Measurements from ENCODE around the gene PPP2R2C.

PPP2R2C gene

GRCh38 chr4:6471307-6472007, 957 bp downstream of the PPP2R2C start:
- H4K91ac ChIP-seq (ENCODE audit: low read depth, low read length, poor library complexity): no peak overlapping the region
- H3K9me3 ChIP-seq (replicated peaks in 1 of 2; ENCODE audit: control insufficient read depth in 2 of 2, insufficient read depth in 1 of 2, low read depth in 1 of 2, low read length in 2 of 2): no peaks in the 10 kb centered on the region
- H2BK12ac ChIP-seq (ENCODE audit: low read length): no peak overlapping the region
- H3K27ac ChIP-seq (replicated peaks; ENCODE audit: low read length): no peak overlapping the region
- H3K23ac ChIP-seq (ENCODE audit: low read depth, low read length, poor library complexity): peak overlapping the region; percentile 12
- peaks cover 0 to 2% of the 10 kb centered on the region in 2 donors for H3K4me1 ChIP-seq (ENCODE audit: control insufficient read depth in 2 of 2, insufficient read depth in 1 of 2, low read depth in 1 of 2, low read length in 2 of 2)
- DNase-seq (ENCODE audit: low spot score): no peak
- H4K8ac ChIP-seq (ENCODE audit: low read depth, low read length): no peak overlapping the region
- H2BK120ac ChIP-seq (ENCODE audit: low read depth, low read length): no peak overlapping the region
- peak overlapping the region; percentile 92 for H3K9ac ChIP-seq (ENCODE audit: low read depth, low read length, poor library complexity)
- H3K36me3 ChIP-seq (replicated peaks in 1 of 2; ENCODE audit: control insufficient read depth in 2 of 2, insufficient read depth in 2 of 2, low read length in 2 of 2): no peaks in the 10 kb centered on the region
- WGBS, 2 donors (ENCODE audit: extremely low coverage in 2 of 2, insufficient read length in 2 of 2, insufficient replicate concordance in 1 of 2): no CpG with 5 or more reads among the region's 28 CpGs
- no peak overlapping the region for H2AK5ac ChIP-seq (ENCODE audit: low read depth, low read length)
- peak overlapping the region; percentile 89 for H3K18ac ChIP-seq (ENCODE audit: low read length)
- peak overlapping the region; percentile 88 for H3K4me2 ChIP-seq (ENCODE audit: insufficient read depth, low read length, poor library complexity, severe bottlenecking)
- no peak overlapping the region for H3K14ac ChIP-seq (ENCODE audit: low read length)
- H2BK5ac ChIP-seq (ENCODE audit: low read length): no peak overlapping the region
- H3K79me1 ChIP-seq (ENCODE audit: low read depth, low read length): no peaks in the 10 kb centered on the region
- peak overlapping the region; percentile 94 for H2AFZ ChIP-seq (ENCODE audit: low read length)
- no peak overlapping the region for H2BK15ac ChIP-seq (ENCODE audit: low read length)
- H3K27me3 ChIP-seq (ENCODE audit: control insufficient read depth in 3 of 3, insufficient read depth in 3 of 3, low read depth in 1 of 3, low read length in 3 of 3): peaks cover 10 to 88% (median 44%) of the 10 kb centered on the region in 3 experiments
- H3K4me3 ChIP-seq (ENCODE audit: low read length in 2 of 2): peak overlapping the region; percentile 39 to 81
- no peak overlapping the region for H3K4ac ChIP-seq (ENCODE audit: low read length)

GRCh38 chr4:6470502-6471306, 1.7 kb downstream of the PPP2R2C start:
- Histone ChIP-seq H3K4me2 (ENCODE audit: insufficient read depth, low read length, poor library complexity, severe bottlenecking) (peak overlapping the region; percentile 88), H4K91ac (ENCODE audit: low read depth, low read length, poor library complexity) (no peak overlapping the region), H2BK15ac (ENCODE audit: low read length) (peak overlapping the region; percentile 32), H3K27ac (replicated peaks; ENCODE audit: low read length) (no peak overlapping the region), H2AFZ (ENCODE audit: low read length) (peak overlapping the region; percentile 94), H3K4me3 (ENCODE audit: low read length in 2 of 2) (peak overlapping the region; percentile 39 to 81), H3K4ac (ENCODE audit: low read length) (no peak overlapping the region), H2BK12ac (ENCODE audit: low read length) (no peak overlapping the region), H3K27me3 (ENCODE audit: control insufficient read depth in 3 of 3, insufficient read depth in 3 of 3, low read depth in 1 of 3, low read length in 3 of 3) (peaks cover 10 to 93% (median 44%) of the 10 kb centered on the region in 3 experiments), H3K79me1 (ENCODE audit: low read depth, low read length) (no peaks in the 10 kb centered on the region), H2BK120ac (ENCODE audit: low read depth, low read length) (peak overlapping the region; percentile 16), H2AK5ac (ENCODE audit: low read depth, low read length) (peak overlapping the region; percentile 23), H3K9me3 (replicated peaks in 1 of 2; ENCODE audit: control insufficient read depth in 2 of 2, insufficient read depth in 1 of 2, low read depth in 1 of 2, low read length in 2 of 2) (no peaks in the 10 kb centered on the region), H3K4me1 (ENCODE audit: control insufficient read depth in 2 of 2, insufficient read depth in 1 of 2, low read depth in 1 of 2, low read length in 2 of 2) (peaks cover 0 to 2% of the 10 kb centered on the region in 2 donors), H3K14ac (ENCODE audit: low read length) (peak overlapping the region; percentile 78), H3K23ac (ENCODE audit: low read depth, low read length, poor library complexity) (peak overlapping the region; percentile 80), H3K18ac (ENCODE audit: low read length) (peak overlapping the region; percentile 89), H2BK5ac (ENCODE audit: low read length) (no peak overlapping the region), H3K9ac (ENCODE audit: low read depth, low read length, poor library complexity) (peak overlapping the region; percentile 92), H3K36me3 (replicated peaks in 1 of 2; ENCODE audit: control insufficient read depth in 2 of 2, insufficient read depth in 2 of 2, low read length in 2 of 2) (no peaks in the 10 kb centered on the region), H4K8ac (ENCODE audit: low read depth, low read length) (no peak overlapping the region)
- DNase-seq (ENCODE audit: low spot score): no peak
- no CpG with 5 or more reads among the region's 85 CpGs for WGBS, 2 donors (ENCODE audit: extremely low coverage in 2 of 2, insufficient read length in 2 of 2, insufficient replicate concordance in 1 of 2)

- peak overlapping the region; percentile 82 for H3K9ac ChIP-seq (ENCODE audit: low read depth, low read length, poor library complexity)
- no peak overlapping the region for H2BK5ac ChIP-seq (ENCODE audit: low read length)
- H3K4ac ChIP-seq (ENCODE audit: low read length): no peak overlapping the region
- peak overlapping the region; percentile 23 for H2AK5ac ChIP-seq (ENCODE audit: low read depth, low read length)
- no peak overlapping the region for H3K27ac ChIP-seq (replicated peaks; ENCODE audit: low read length)
- H3K18ac ChIP-seq (ENCODE audit: low read length): peak overlapping the region; percentile 89
- no peaks in the 10 kb centered on the region for H3K36me3 ChIP-seq (replicated peaks in 1 of 2; ENCODE audit: control insufficient read depth in 2 of 2, insufficient read depth in 2 of 2, low read length in 2 of 2)
- peak overlapping the region; percentile 80 for H3K23ac ChIP-seq (ENCODE audit: low read depth, low read length, poor library complexity)
- WGBS, 2 donors (ENCODE audit: extremely low coverage in 2 of 2, insufficient read length in 2 of 2, insufficient replicate concordance in 1 of 2): no CpG with 5 or more reads among the region's 18 CpGs
- DNase-seq (ENCODE audit: low spot score): no peak
- peak overlapping the region; percentile 78 for H3K14ac ChIP-seq (ENCODE audit: low read length)
- no peak overlapping the region for H2BK12ac ChIP-seq (ENCODE audit: low read length)
- H3K4me1 ChIP-seq (ENCODE audit: control insufficient read depth in 2 of 2, insufficient read depth in 1 of 2, low read depth in 1 of 2, low read length in 2 of 2): peaks cover 0 to 2% of the 10 kb centered on the region in 2 donors
- no peaks in the 10 kb centered on the region for H3K9me3 ChIP-seq (replicated peaks in 1 of 2; ENCODE audit: control insufficient read depth in 2 of 2, insufficient read depth in 1 of 2, low read depth in 1 of 2, low read length in 2 of 2)
- no peak overlapping the region for H4K91ac ChIP-seq (ENCODE audit: low read depth, low read length, poor library complexity)
- no peaks in the 10 kb centered on the region for H3K79me1 ChIP-seq (ENCODE audit: low read depth, low read length)
- peaks cover 10 to 94% (median 44%) of the 10 kb centered on the region in 3 experiments for H3K27me3 ChIP-seq (ENCODE audit: control insufficient read depth in 3 of 3, insufficient read depth in 3 of 3, low read depth in 1 of 3, low read length in 3 of 3)
- H2BK120ac ChIP-seq (ENCODE audit: low read depth, low read length): peak overlapping the region; percentile 16
- H2BK15ac ChIP-seq (ENCODE audit: low read length): peak overlapping the region; percentile 32
- peak overlapping the region; percentile 39 to 81 for H3K4me3 ChIP-seq (ENCODE audit: low read length in 2 of 2)
- peak overlapping the region; percentile 94 for H2AFZ ChIP-seq (ENCODE audit: low read length)
- no peak overlapping the region for H4K8ac ChIP-seq (ENCODE audit: low read depth, low read length)
- peak overlapping the region; percentile 88 for H3K4me2 ChIP-seq (ENCODE audit: insufficient read depth, low read length, poor library complexity, severe bottlenecking)
These were observed 2.4 kb downstream of the PPP2R2C start for GRCh38 chr4:6469898-6470501.

Measured in neuronal stem cell (in vitro differentiated cells).